OCI-LY7 (cell line): ENCODE data around the gene FADS6.

Experiments
- CTCF ChIP-seq: fragments of 200-600 bp; sonication (generic); conservative IDR thresholded peaks from 2 replicates; pipeline ENCODE4 v1.5.1; 2014; ENCODE audit warnings: mild to moderate bottlenecking, antibody characterized with exemption, low read length, moderate library complexity, mixed read lengths
- EZH2phosphoT487 ChIP-seq: fragments of 200-600 bp; sonication (generic); IDR thresholded peaks from 2 replicates; pipeline ENCODE4 v1.6.1; 2018; ENCODE audit warnings: low read depth, borderline replicate concordance, mild to moderate bottlenecking, mixed run types, antibody characterized with exemption, low read length, moderate library complexity, mixed read lengths

- TF ChIP-seq CTCF: no peak
- TF ChIP-seq EZH2phosphoT487: no peak
Observed at GRCh38 chr17:74921769-74922168, 28.3 kb upstream of the FADS6 start.
